GM23248 (cell line): Measurements from ENCODE around the gene METTL1.

Source experiments
- EZH2 ChIP-seq: fragments of 200-600 bp; sonication (generic); IDR thresholded peaks from 2 replicates; pipeline ENCODE4 v1.6.1; 2018; ENCODE audit warnings: antibody characterized with exemption, mild to moderate bottlenecking; ENCODE audit not compliant: insufficient read depth, poor library complexity, severe bottlenecking
- EZH2phosphoT487 ChIP-seq: fragments of 200-600 bp; sonication (generic); IDR thresholded peaks from 2 replicates; pipeline ENCODE4 v1.6.1; 2018; ENCODE audit warnings: antibody characterized with exemption, moderate library complexity, mild to moderate bottlenecking, low read depth; ENCODE audit not compliant: insufficient read depth

DNA sequence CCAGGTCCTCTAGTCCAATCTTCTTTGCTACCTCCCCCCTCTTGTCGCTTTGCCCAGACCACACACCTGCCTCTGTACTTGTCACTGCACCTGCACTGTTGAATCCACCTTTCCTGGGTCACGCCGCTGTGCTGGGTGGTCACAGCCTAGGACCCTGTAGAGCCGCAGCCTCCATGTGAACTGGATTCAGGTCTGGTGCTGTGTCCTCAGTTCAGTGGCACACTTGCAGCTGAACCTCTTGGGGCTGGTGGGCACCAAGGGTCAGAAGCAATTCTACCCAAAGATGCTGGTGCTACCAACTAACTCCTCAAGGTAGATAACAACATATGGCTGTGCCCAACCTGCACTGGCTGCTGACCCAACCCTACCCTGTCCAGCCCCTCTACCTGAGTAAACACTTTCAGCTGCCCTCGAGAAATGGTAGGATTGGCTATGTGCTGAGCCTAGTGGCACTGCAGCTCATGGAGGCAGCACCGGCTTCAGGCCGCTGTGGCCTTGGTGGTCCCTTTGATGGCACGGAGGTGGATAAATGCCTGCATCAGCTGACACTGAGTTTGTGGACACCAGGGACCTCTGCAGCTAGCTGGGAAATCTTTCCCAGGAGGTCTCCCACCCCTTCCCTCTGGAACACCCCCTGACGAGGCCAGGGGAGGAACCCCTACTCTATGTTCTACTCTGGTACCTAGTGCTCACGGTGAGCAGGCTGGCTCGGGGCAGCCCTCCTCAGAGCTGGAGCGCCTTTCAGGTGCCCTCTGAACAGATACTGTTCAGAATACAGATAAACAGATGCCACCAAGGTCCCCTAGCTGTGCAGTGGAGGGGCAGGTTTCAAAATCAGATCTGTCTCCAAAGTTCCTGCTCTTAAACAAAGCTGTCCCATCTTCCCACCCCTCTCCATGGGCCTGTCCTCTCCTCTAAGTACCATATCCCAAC, 47.6 kb downstream of the METTL1 start:
- TF ChIP-seq EZH2phosphoT487 (no peak), EZH2 (no peak)
